ENCODE measurements around the gene HACD1.
"Not testable (repeated sequence)": the region's sequence is repeated elsewhere in the genome, so short reads cannot be mapped to it uniquely, and the experiment has no call there.

The HACD1 gene

GRCh38 chr10:17606547-17607040 lies 10.6 kb downstream of the HACD1 start:
- no peak for DNase-seq (ENCODE audit: extremely low read depth, insufficient read length)
- Histone ChIP-seq H3K36me3 (ENCODE audit: control insufficient read depth, insufficient read depth, low read length) (no peaks in the 10 kb centered on the region), H3K27me3 (replicated peaks; ENCODE audit: control insufficient read depth, insufficient read depth, low read length) (no peaks in the 10 kb centered on the region), H3K4me3 (replicated peaks; ENCODE audit: low read depth, low read length) (no peak overlapping the region)
- no peak for TF ChIP-seq CTCF (IDR thresholded peaks at IDR 0.05; ENCODE audit: insufficient read depth, low read length, poor library complexity, severe bottlenecking)

- DNase-seq (ENCODE audit: extremely low read depth, insufficient read length), result no peak
- TF ChIP-seq CTCF (IDR thresholded peaks at IDR 0.05; ENCODE audit: insufficient read depth, low read length, poor library complexity, severe bottlenecking), result no peak
- no peak overlapping the region for H3K4me3 ChIP-seq (replicated peaks; ENCODE audit: low read depth, low read length)
- no peaks in the 10 kb centered on the region for H3K36me3 ChIP-seq (ENCODE audit: control insufficient read depth, insufficient read depth, low read length)
- H3K27me3 ChIP-seq (replicated peaks; ENCODE audit: control insufficient read depth, insufficient read depth, low read length), result no peaks in the 10 kb centered on the region
These were observed 11.2 kb downstream of the HACD1 start for GRCh38 chr10:17605936-17606335.

- no peak overlapping the region for H3K4me3 ChIP-seq (replicated peaks; ENCODE audit: low read depth, low read length)
- no peaks in the 10 kb centered on the region for H3K36me3 ChIP-seq (ENCODE audit: control insufficient read depth, insufficient read depth, low read length)
- DNase-seq (ENCODE audit: extremely low read depth, insufficient read length), result no peak
- peak; percentile 32 for TF ChIP-seq CTCF (IDR thresholded peaks at IDR 0.05; ENCODE audit: insufficient read depth, low read length, poor library complexity, severe bottlenecking)
- no peaks in the 10 kb centered on the region for H3K27me3 ChIP-seq (replicated peaks; ENCODE audit: control insufficient read depth, insufficient read depth, low read length)
These were observed 18.1 kb downstream of the HACD1 start for GRCh38 chr10:17599089-17599488.

GRCh38 chr10:17597386-17597785 lies 19.8 kb downstream of the HACD1 start:
- DNase-seq (ENCODE audit: extremely low read depth, insufficient read length), result no peak
- no peak overlapping the region for H3K4me3 ChIP-seq (replicated peaks; ENCODE audit: low read depth, low read length)
- TF ChIP-seq CTCF (IDR thresholded peaks at IDR 0.05; ENCODE audit: insufficient read depth, low read length, poor library complexity, severe bottlenecking), result no peak
- H3K36me3 ChIP-seq (ENCODE audit: control insufficient read depth, insufficient read depth, low read length), result no peaks in the 10 kb centered on the region
- H3K27me3 ChIP-seq (replicated peaks; ENCODE audit: control insufficient read depth, insufficient read depth, low read length), result no peaks in the 10 kb centered on the region

GRCh38 chr10:17590969-17591645 lies 26.1 kb downstream of the HACD1 start:
- Histone ChIP-seq H3K36me3 (ENCODE audit: control insufficient read depth, insufficient read depth, low read length) (no peaks in the 10 kb centered on the region), H3K4me3 (replicated peaks; ENCODE audit: low read depth, low read length) (no peak overlapping the region), H3K27me3 (replicated peaks; ENCODE audit: control insufficient read depth, insufficient read depth, low read length) (no peaks in the 10 kb centered on the region)
- no peak for TF ChIP-seq CTCF (IDR thresholded peaks at IDR 0.05; ENCODE audit: insufficient read depth, low read length, poor library complexity, severe bottlenecking)
- no peak for DNase-seq (ENCODE audit: extremely low read depth, insufficient read length)

GRCh38 chr10:17589316-17589715 lies 27.9 kb downstream of the HACD1 start:
- H3K4me3 ChIP-seq (replicated peaks; ENCODE audit: low read depth, low read length); DNase-seq (ENCODE audit: extremely low read depth, insufficient read length); H3K36me3 ChIP-seq (ENCODE audit: control insufficient read depth, insufficient read depth, low read length); H3K27me3 ChIP-seq (replicated peaks; ENCODE audit: control insufficient read depth, insufficient read depth, low read length): not testable (repeated sequence)
